ENCODE results near the gene CACNA1I.

DNA sequence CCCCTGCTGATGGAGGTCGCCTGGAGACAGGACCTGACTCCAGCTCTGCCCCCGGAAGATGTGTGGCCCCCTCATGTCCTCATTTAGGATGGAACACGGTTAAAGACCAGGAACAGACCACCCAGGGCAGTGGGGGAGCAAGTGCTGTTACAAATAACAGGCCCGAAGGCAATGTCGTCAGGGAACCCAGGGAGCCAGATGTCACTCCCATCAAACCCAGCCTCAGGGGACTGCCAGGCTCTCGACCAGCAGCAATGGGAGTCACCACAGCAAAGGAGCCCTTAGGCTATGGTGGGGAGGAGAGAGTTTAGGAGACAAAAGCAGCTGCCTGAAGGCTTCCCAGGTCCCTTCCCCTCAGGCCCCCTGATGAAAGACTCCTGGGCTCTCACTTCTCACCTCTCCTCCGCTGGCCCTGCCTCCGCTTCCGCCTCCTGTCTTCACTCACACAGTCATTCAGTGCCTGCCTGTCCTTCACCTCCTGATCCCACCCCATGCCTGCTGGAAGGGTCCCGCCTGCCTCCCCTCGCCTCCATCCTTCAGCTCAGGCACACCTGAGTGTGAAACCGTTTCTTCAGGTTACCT is 42.4 kb upstream of the CACNA1I start:
- TF ChIP-seq, protein P1, sequence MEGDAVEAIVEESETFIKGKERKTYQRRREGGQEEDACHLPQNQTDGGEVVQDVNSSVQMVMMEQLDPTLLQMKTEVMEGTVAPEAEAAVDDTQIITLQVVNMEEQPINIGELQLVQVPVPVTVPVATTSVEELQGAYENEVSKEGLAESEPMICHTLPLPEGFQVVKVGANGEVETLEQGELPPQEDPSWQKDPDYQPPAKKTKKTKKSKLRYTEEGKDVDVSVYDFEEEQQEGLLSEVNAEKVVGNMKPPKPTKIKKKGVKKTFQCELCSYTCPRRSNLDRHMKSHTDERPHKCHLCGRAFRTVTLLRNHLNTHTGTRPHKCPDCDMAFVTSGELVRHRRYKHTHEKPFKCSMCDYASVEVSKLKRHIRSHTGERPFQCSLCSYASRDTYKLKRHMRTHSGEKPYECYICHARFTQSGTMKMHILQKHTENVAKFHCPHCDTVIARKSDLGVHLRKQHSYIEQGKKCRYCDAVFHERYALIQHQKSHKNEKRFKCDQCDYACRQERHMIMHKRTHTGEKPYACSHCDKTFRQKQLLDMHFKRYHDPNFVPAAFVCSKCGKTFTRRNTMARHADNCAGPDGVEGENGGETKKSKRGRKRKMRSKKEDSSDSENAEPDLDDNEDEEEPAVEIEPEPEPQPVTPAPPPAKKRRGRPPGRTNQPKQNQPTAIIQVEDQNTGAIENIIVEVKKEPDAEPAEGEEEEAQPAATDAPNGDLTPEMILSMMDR (IDR thresholded peaks at IDR 0.05 in 8 of 11, conservative IDR thresholded peaks at IDR 0.05 in 3 of 11): no peak
- TF ChIP-seq POLR2A (IDR thresholded peaks at IDR 0.05): no peak
- TF ChIP-seq POLR2AphosphoS5 (IDR thresholded peaks at IDR 0.05): peak in 2 of 3 donors; percentile 34 to 61

All from spleen (tissue), 7 donors.